Measurements from ENCODE around the gene DAPK3. TPM values are rescaled to one million over a fixed set of nuclear protein-coding genes. Genes with fewer than 3 reads are reported as not detected.

Gene DAPK3
- polyA plus RNA-seq, 4 donors = 36.5 to 55.5 (median 39.6) TPM

GRCh38 chr19:3932931-3933810 is 37.7 kb downstream of the DAPK3 start, which contains the start of gene NMRK2:
Gene NMRK2, plus strand, starts transcription at chr19:3933069. Its CDS starts 603 bp downstream, at chr19:3933672.
- no peak for DNase-seq (ENCODE audit: low read depth in 4 of 4, low spot score in 3 of 4)

GRCh38 chr19:3931041-3931440 is 39.9 kb downstream of the DAPK3 start:
- no peak for DNase-seq (ENCODE audit: low read depth in 4 of 4, low spot score in 3 of 4)

GRCh38 chr19:3923912-3924311 is 47.0 kb downstream of the DAPK3 start:
- no peak for DNase-seq (ENCODE audit: low read depth in 4 of 4, low spot score in 3 of 4)

GRCh38 chr19:3923096-3923758 is 47.7 kb downstream of the DAPK3 start:
- no peak for DNase-seq (ENCODE audit: low read depth in 4 of 4, low spot score in 3 of 4)

GRCh38 chr19:3919793-3920192 is 51.1 kb downstream of the DAPK3 start:
- DNase-seq (ENCODE audit: low read depth in 4 of 4, low spot score in 3 of 4) = no peak

- no peak for DNase-seq (ENCODE audit: low read depth in 4 of 4, low spot score in 3 of 4)
These were observed 54.9 kb downstream of the DAPK3 start for GRCh38 chr19:3916033-3916432.

- DNase-seq (ENCODE audit: low read depth in 4 of 4, low spot score in 3 of 4) = no peak
These were observed 56.7 kb downstream of the DAPK3 start for GRCh38 chr19:3914199-3914598.

GRCh38 chr19:3910105-3910504 is 60.8 kb downstream of the DAPK3 start:
- DNase-seq (ENCODE audit: low read depth in 4 of 4, low spot score in 3 of 4) = no peak

Other genes with a start within 250 kb of the DAPK3 start
- 10 to 100 TPM; 14.2 to 21.6 (median 16.6) TPM for gene APBA3, start 209.4 kb downstream of the DAPK3 start, polyA plus RNA-seq (ENCODE audit: insufficient read length in 4 of 4)
- gene MRPL54, start 208.4 kb downstream of the DAPK3 start, polyA plus RNA-seq (ENCODE audit: insufficient read length in 4 of 4) = 10 to 100 TPM; 32.1 to 43.9 (median 38.1) TPM
- under 1 TPM in 1 of 4 donors, not detected in 3; 0.03 TPM for gene RAX2, start 198.9 kb downstream of the DAPK3 start, polyA plus RNA-seq (ENCODE audit: insufficient read length in 4 of 4)
- gene MATK, start 184.7 kb downstream of the DAPK3 start, polyA plus RNA-seq (ENCODE audit: insufficient read length in 4 of 4) = 1 to 10 TPM in 2 of 4 donors, under 1 TPM in 2; 0.50 to 1.8 (median 1.1) TPM
- gene ZFR2, start 102.1 kb downstream of the DAPK3 start, polyA plus RNA-seq (ENCODE audit: insufficient read length in 4 of 4) = 1 to 10 TPM; 1.3 to 1.8 (median 1.6) TPM
- under 1 TPM; 0.32 to 0.61 (median 0.39) TPM for gene ATCAY, start 90.4 kb downstream of the DAPK3 start, polyA plus RNA-seq (ENCODE audit: insufficient read length in 4 of 4)
- gene NMRK2, start 38.0 kb downstream of the DAPK3 start, polyA plus RNA-seq (ENCODE audit: insufficient read length in 4 of 4) = under 1 TPM in 2 of 4 donors, not detected in 2; 0.39 to 0.59 TPM
- gene EEF2, start 14.4 kb upstream of the DAPK3 start, polyA plus RNA-seq (ENCODE audit: insufficient read length in 4 of 4) = 1,000 to 10,000 TPM; 1,542 to 1,906 (median 1,629) TPM
- 10 to 100 TPM; 33.5 to 39.4 (median 38.1) TPM for gene PIAS4, start 36.6 kb upstream of the DAPK3 start, polyA plus RNA-seq (ENCODE audit: insufficient read length in 4 of 4)
- 10 to 100 TPM in 2 of 4 donors, 1 to 10 TPM in 2; 8.9 to 11.0 (median 9.7) TPM for gene ZBTB7A, start 95.8 kb upstream of the DAPK3 start, polyA plus RNA-seq (ENCODE audit: insufficient read length in 4 of 4)
- gene MAP2K2, start 153.0 kb upstream of the DAPK3 start, polyA plus RNA-seq (ENCODE audit: insufficient read length in 4 of 4) = 100 to 1,000 TPM; 102 to 139 (median 104) TPM
- gene CREB3L3, start 182.5 kb upstream of the DAPK3 start, polyA plus RNA-seq (ENCODE audit: insufficient read length in 4 of 4) = 1 to 10 TPM; 1.0 to 1.5 (median 1.2) TPM
- 10 to 100 TPM; 16.1 to 26.1 (median 17.4) TPM for gene SIRT6, start 211.5 kb upstream of the DAPK3 start, polyA plus RNA-seq (ENCODE audit: insufficient read length in 4 of 4)
- 1 to 10 TPM in 2 of 4 donors, under 1 TPM in 2; 0.89 to 1.4 (median 1.0) TPM for gene ANKRD24, start 211.6 kb upstream of the DAPK3 start, polyA plus RNA-seq (ENCODE audit: insufficient read length in 4 of 4)

Data from right renal pelvis (tissue), 4 donors.